IMR-90 (cell line): ENCODE measurements around the gene DYRK2. TPM values are rescaled to one million over a fixed set of nuclear protein-coding genes. Genes with fewer than 3 reads are reported as not detected.

Source experiments
- ATAC-seq: fragments of 200-7000 bp; cut with Tn5 transposase; 2 replicates; pipeline ENCODE4 v1.9.1; 2020; ENCODE audit warnings: low read depth, mild to moderate bottlenecking, moderate library complexity
- BruUV-seq: library from RNA; stranded (reverse); fragments of 400-500 nt; replicated peaks from 2 replicates; lab custom pipeline; 2021; lab: Mats Ljungman, UMichigan
- CTCF ChIA-PET: fragments of 300-600 bp; formaldehyde crosslinking; extraction: SDS; loops from one replicate; lab custom pipeline; 2021; ENCODE audit warnings: antibody characterized with exemption; lab: Yijun Ruan, JAX
- POLR2A ChIA-PET: fragments of 300-600 bp; sonication (Branson Sonifier 250); formaldehyde crosslinking; loops from one replicate; lab custom pipeline; 2022; ENCODE audit warnings: antibody characterized with exemption; ENCODE audit not compliant: unreplicated experiment; lab: Charles Lee
- DNase-seq: peaks from one replicate; pipeline ENCODE4 v3.0.0; 2013
- H2AFZ ChIP-seq: replicated peaks from 2 replicates; pipeline ENCODE3; 2013; ENCODE audit warnings: low read length, mild to moderate bottlenecking; ENCODE audit not compliant: poor library complexity
- H2AK5ac ChIP-seq: 2 replicates; pipeline ENCODE4 v1.6.1; 2013; ENCODE audit warnings: low read depth, low read length, inconsistent platforms
- H2AK9ac ChIP-seq: replicated peaks from 2 replicates; pipeline ENCODE3; 2013; ENCODE audit warnings: mild to moderate bottlenecking, low read depth, low read length, moderate library complexity; ENCODE audit not compliant: poor library complexity
- H2BK120ac ChIP-seq: 2 replicates; pipeline ENCODE4 v1.6.1; 2013; ENCODE audit warnings: low read depth, low read length, inconsistent platforms
- H2BK15ac ChIP-seq: 3 replicates; pipeline ENCODE4 v1.6.1; 2013; ENCODE audit warnings: low read depth, low read length, inconsistent platforms
- H2BK20ac ChIP-seq: 2 replicates; pipeline ENCODE4 v1.6.1; 2013; ENCODE audit warnings: low read depth, mild to moderate bottlenecking, inconsistent platforms, low read length, moderate library complexity
- H2BK5ac ChIP-seq: 2 replicates; pipeline ENCODE4 v1.6.1; 2013; ENCODE audit warnings: mild to moderate bottlenecking, low read depth, low read length, inconsistent platforms; ENCODE audit not compliant: poor library complexity, severe bottlenecking
- H3K14ac ChIP-seq: replicated peaks from 2 replicates; pipeline ENCODE4 v1.6.1; 2013; ENCODE audit warnings: low read depth, low read length, inconsistent platforms
- H3K18ac ChIP-seq: 2 replicates; pipeline ENCODE4 v1.6.1; 2013; ENCODE audit warnings: low read depth, low read length, control low read depth
- H3K23ac ChIP-seq: 2 replicates; pipeline ENCODE4 v1.6.1; 2013; ENCODE audit warnings: low read depth, low read length, inconsistent platforms
- H3K27ac ChIP-seq: 2 replicates; pipeline ENCODE4 v1.5.1; 2013; ENCODE audit warnings: mild to moderate bottlenecking, control low read depth, low read length; ENCODE audit not compliant: insufficient read depth
- H3K27me3 ChIP-seq: 2 replicates; pipeline ENCODE4 v1.6.1; 2013; ENCODE audit warnings: low read length; ENCODE audit not compliant: control insufficient read depth, insufficient read depth
- H3K36me3 ChIP-seq: 2 replicates; pipeline ENCODE4 v1.6.1; 2013; ENCODE audit warnings: low read length, mixed read lengths; ENCODE audit not compliant: control insufficient read depth, insufficient read depth
- H3K4ac ChIP-seq: 2 replicates; pipeline ENCODE4 v1.6.1; 2013; ENCODE audit warnings: low read depth, low read length, inconsistent platforms
- H3K4me1 ChIP-seq: 2 replicates; pipeline ENCODE4 v1.6.1; 2013; ENCODE audit warnings: low read length, mixed read lengths; ENCODE audit not compliant: control insufficient read depth, insufficient read depth
- H3K4me2 ChIP-seq: 2 replicates; pipeline ENCODE4 v1.6.1; 2013; ENCODE audit warnings: low read depth, mild to moderate bottlenecking, control low read depth, low read length, moderate library complexity
- H3K4me3 ChIP-seq: 2 replicates; pipeline ENCODE4 v1.5.1; 2013; ENCODE audit warnings: low read depth, mild to moderate bottlenecking, control low read depth, low read length, moderate library complexity; ENCODE audit not compliant: insufficient read depth
- H3K56ac ChIP-seq: 2 replicates; pipeline ENCODE4 v1.6.1; 2013; ENCODE audit warnings: low read length, inconsistent platforms; ENCODE audit not compliant: insufficient read depth; ENCODE audit errors: extremely low read depth
- H3K79me1 ChIP-seq, 2 experiments: 2 replicates each; pipeline ENCODE4 v1.6.1; 2013; ENCODE audit warnings: low read length in 2 of 2, inconsistent platforms in 1 of 2, low read depth in 1 of 2
- H3K9ac ChIP-seq: 2 replicates; pipeline ENCODE4 v1.6.1; 2013; ENCODE audit warnings: low read depth, low read length, control low read depth
- H3K9me1 ChIP-seq: 2 replicates; pipeline ENCODE4 v1.6.1; 2013; ENCODE audit warnings: low read length, inconsistent platforms; ENCODE audit not compliant: insufficient read depth
- H3K9me3 ChIP-seq: 2 replicates; pipeline ENCODE4 v1.6.1; 2013; ENCODE audit warnings: low read length; ENCODE audit not compliant: control insufficient read depth, insufficient read depth
- H4K20me1 ChIP-seq: 2 replicates; pipeline ENCODE4 v1.6.1; 2013; ENCODE audit warnings: low read length, inconsistent platforms; ENCODE audit not compliant: insufficient read depth
- H4K5ac ChIP-seq: 2 replicates; pipeline ENCODE4 v1.6.1; 2013; ENCODE audit warnings: mild to moderate bottlenecking, low read depth, low read length, control low read depth
- H4K8ac ChIP-seq, 2 experiments: 2 replicates each; pipeline ENCODE4 v1.6.1; 2013; ENCODE audit warnings: low read depth in 2 of 2, low read length in 2 of 2, control low read depth in 1 of 2, inconsistent platforms in 1 of 2
- H4K91ac ChIP-seq: 2 replicates; pipeline ENCODE4 v1.6.1; 2013; ENCODE audit warnings: low read depth, low read length, inconsistent platforms; ENCODE audit not compliant: insufficient read depth
- BHLHE40 ChIP-seq: fragments of 150-350 bp; IDR thresholded peaks from 2 replicates; pipeline ENCODE4 v1.6.1; 2016; ENCODE audit warnings: mild to moderate bottlenecking, low read depth, low read length
- CHD1 ChIP-seq: IDR thresholded peaks from 2 replicates; pipeline ENCODE4 v1.6.1; 2012; ENCODE audit warnings: low read depth, low read length, improper control_type of control experiment
- FOS ChIP-seq: fragments of 150-350 bp; IDR thresholded peaks from 2 replicates; pipeline ENCODE4 v1.6.1; 2016; ENCODE audit warnings: low read depth, low read length
- MAFK ChIP-seq: IDR thresholded peaks from 2 replicates; pipeline ENCODE4 v1.6.1; 2012; ENCODE audit warnings: low read depth, low read length, improper control_type of control experiment
- MAZ ChIP-seq: IDR thresholded peaks from 2 replicates; pipeline ENCODE4 v1.6.1; 2012; ENCODE audit warnings: low read depth, mild to moderate bottlenecking, low read length, improper control_type of control experiment, moderate library complexity, borderline replicate concordance
- MXI1 ChIP-seq: IDR thresholded peaks from 2 replicates; pipeline ENCODE4 v1.6.1; 2012; ENCODE audit warnings: low read depth, mild to moderate bottlenecking, low read length, moderate library complexity, borderline replicate concordance
- NFE2L2 ChIP-seq: fragments of 150-350 bp; IDR thresholded peaks from 2 replicates; pipeline ENCODE4 v1.6.1; 2016; ENCODE audit warnings: low read depth, mild to moderate bottlenecking, low read length
- POLR2A ChIP-seq: IDR thresholded peaks from 2 replicates; pipeline ENCODE4 v1.6.1; 2012; ENCODE audit warnings: mild to moderate bottlenecking, low read depth, low read length
- RAD21 ChIP-seq: IDR thresholded peaks from 2 replicates; pipeline ENCODE4 v1.6.1; 2012; ENCODE audit warnings: low read length, improper control_type of control experiment
- RCOR1 ChIP-seq: IDR thresholded peaks from 2 replicates; pipeline ENCODE4 v1.6.1; 2012; ENCODE audit warnings: mild to moderate bottlenecking, low read length, improper control_type of control experiment; ENCODE audit not compliant: insufficient replicate concordance
- RFX5 ChIP-seq: IDR thresholded peaks from 2 replicates; pipeline ENCODE4 v1.8.0; 2012; ENCODE audit warnings: low read depth, mild to moderate bottlenecking, low read length, moderate library complexity
- WGBS, 2 experiments: methylation state at CpG; one replicate each; pipeline versions ENCODE4 v1.1.5 to v1.1.7; 2013; ENCODE audit warnings: missing lambda C conversion rate in 2 of 2; ENCODE audit not compliant: insufficient read length in 1 of 2; ENCODE audit errors: extremely low coverage in 2 of 2; 5-methylcytosine and 5-hydroxymethylcytosine counted together
- dilution Hi-C: fragments of 300-500 bp; cut with HindIII; formaldehyde crosslinking; loops from one replicate; pipeline ENCODE4 v1.14.3; 2018; ENCODE audit warnings: low sequenced_read_pairs; ENCODE audit not compliant: unreplicated experiment
- in situ Hi-C: fragments of 300-500 bp; cut with MboI; formaldehyde crosslinking; loops from 3 replicates; pipeline ENCODE4 v1.14.3; 2019; ENCODE audit warnings: low sequenced_read_pairs, inconsistent platforms, mixed read lengths
- intact Hi-C: fragments of 100-400 bp; cut with micrococcal nuclease; formaldehyde crosslinking; loops from 2 replicates; pipeline ENCODE4 v1.10.0; 2022
- polyA plus RNA-seq, 3 experiments: library from polyadenylated mRNA; depleted of rRNA; stranded (reverse); fragments of >200 nt; gene quantifications; 2 replicates each; pipeline ENCODE4 v1.2.3, GENCODE V29; 2012; ENCODE audit warnings: low replicate concordance in 1 of 3
- total RNA-seq: library from RNA; depleted of rRNA; stranded (reverse); fragments of >200 nt; gene quantifications from 2 replicates; pipeline ENCODE4 v1.2.3, GENCODE V29; 2012
- TF ChIP-seq, protein P1 (sequence below): conservative IDR thresholded peaks from 2 replicates; pipeline ENCODE4 v1.5.1; 2012; ENCODE audit warnings: mild to moderate bottlenecking, low read depth, low read length, improper control_type of control experiment
- TF ChIP-seq, protein P2 (sequence below): fragments of 150-350 bp; IDR thresholded peaks from 2 replicates; pipeline ENCODE4 v1.6.1; 2017; ENCODE audit warnings: mild to moderate bottlenecking, antibody characterized with exemption, low read length, low read depth
- TF ChIP-seq, protein P3 (sequence below): fragments of 150-350 bp; IDR thresholded peaks from 2 replicates; pipeline ENCODE4 v1.6.1; 2016; ENCODE audit warnings: low read depth, mild to moderate bottlenecking, low read length, moderate library complexity, borderline replicate concordance

DYRK2 gene
- total and polyA plus RNA-seq, 2 of the 4 experiments (the other 2 are of a cell fraction) = 16.3 to 23.1 TPM

DNA sequence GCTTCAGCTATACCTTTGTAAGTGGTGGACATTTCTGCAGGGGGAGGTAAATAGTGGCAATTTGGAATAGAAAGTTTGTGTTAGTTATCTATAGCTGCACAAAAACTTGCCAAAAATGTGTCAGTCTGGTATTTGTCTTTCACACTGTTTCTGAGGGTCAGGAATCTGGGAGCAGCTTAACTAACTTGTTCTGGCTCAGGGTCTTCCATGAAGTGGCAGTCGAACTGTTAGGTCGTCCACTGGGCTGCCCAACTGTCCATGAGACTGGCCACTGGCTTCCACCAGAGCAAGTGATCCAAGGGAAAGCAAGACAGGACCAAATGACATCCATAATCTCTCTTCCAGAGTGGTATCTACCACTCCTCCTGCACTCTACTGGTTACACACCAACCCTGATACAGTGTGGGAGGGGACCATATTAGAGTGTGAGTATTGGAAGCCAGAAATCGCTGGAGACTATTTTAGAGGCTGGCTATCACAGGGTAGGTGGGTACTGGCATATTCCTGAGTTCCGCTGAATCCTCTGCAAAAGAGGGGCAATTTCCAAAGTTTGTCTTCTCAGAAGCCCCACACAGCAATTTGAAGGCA is 60.9 kb downstream of the DYRK2 start:
- Histone ChIP-seq H2AK5ac (no peak overlapping the region), H3K36me3 (no peaks in the 10 kb centered on the region), H4K5ac (no peak overlapping the region), H4K8ac (no peak overlapping the region), H3K14ac (no peak overlapping the region), H3K9ac (no peak overlapping the region), H3K4me1 (peaks cover 7% of the 10 kb centered on the region), H2BK120ac (no peak overlapping the region), H4K91ac (no peak overlapping the region), H3K4me3 (no peak overlapping the region), H3K56ac (no peak overlapping the region), H3K79me1 (no peaks in the 10 kb centered on the region), H3K9me1 (peaks cover 4% of the 10 kb centered on the region; the same call in 1 of the 2 replicates), H2BK20ac (no peak overlapping the region), H3K4me2 (no peak overlapping the region), H3K4ac (no peak overlapping the region), H3K9me3 (no peaks in the 10 kb centered on the region), H3K18ac (no peak overlapping the region), H2BK5ac (no peak overlapping the region), H2BK15ac (no peak overlapping the region), H3K27me3 (no peaks in the 10 kb centered on the region; the same call in 1 of the 2 replicates), H3K23ac (no peak overlapping the region), H3K27ac (no peak overlapping the region), H2AFZ (no peak overlapping the region), H4K20me1 (no peaks in the 10 kb centered on the region), H2AK9ac (no peak overlapping the region)
- in situ Hi-C loops = no loop called here
- intact Hi-C loops = no loop called here
- DNase-seq (no peak), ATAC-seq (no peak)
- TF ChIP-seq RAD21 = no peak
- no peak for TF ChIP-seq MXI1
- TF ChIP-seq, protein P1, sequence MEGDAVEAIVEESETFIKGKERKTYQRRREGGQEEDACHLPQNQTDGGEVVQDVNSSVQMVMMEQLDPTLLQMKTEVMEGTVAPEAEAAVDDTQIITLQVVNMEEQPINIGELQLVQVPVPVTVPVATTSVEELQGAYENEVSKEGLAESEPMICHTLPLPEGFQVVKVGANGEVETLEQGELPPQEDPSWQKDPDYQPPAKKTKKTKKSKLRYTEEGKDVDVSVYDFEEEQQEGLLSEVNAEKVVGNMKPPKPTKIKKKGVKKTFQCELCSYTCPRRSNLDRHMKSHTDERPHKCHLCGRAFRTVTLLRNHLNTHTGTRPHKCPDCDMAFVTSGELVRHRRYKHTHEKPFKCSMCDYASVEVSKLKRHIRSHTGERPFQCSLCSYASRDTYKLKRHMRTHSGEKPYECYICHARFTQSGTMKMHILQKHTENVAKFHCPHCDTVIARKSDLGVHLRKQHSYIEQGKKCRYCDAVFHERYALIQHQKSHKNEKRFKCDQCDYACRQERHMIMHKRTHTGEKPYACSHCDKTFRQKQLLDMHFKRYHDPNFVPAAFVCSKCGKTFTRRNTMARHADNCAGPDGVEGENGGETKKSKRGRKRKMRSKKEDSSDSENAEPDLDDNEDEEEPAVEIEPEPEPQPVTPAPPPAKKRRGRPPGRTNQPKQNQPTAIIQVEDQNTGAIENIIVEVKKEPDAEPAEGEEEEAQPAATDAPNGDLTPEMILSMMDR = no peak
- TF ChIP-seq, protein P2, sequence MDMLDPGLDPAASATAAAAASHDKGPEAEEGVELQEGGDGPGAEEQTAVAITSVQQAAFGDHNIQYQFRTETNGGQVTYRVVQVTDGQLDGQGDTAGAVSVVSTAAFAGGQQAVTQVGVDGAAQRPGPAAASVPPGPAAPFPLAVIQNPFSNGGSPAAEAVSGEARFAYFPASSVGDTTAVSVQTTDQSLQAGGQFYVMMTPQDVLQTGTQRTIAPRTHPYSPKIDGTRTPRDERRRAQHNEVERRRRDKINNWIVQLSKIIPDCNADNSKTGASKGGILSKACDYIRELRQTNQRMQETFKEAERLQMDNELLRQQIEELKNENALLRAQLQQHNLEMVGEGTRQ = no peak
- no peak for TF ChIP-seq CHD1
- no peak for TF ChIP-seq MAZ
- no peak for TF ChIP-seq NFE2L2
- TF ChIP-seq FOS = no peak
- TF ChIP-seq POLR2A = no peak
- TF ChIP-seq BHLHE40 = no peak
- TF ChIP-seq, protein P3, sequence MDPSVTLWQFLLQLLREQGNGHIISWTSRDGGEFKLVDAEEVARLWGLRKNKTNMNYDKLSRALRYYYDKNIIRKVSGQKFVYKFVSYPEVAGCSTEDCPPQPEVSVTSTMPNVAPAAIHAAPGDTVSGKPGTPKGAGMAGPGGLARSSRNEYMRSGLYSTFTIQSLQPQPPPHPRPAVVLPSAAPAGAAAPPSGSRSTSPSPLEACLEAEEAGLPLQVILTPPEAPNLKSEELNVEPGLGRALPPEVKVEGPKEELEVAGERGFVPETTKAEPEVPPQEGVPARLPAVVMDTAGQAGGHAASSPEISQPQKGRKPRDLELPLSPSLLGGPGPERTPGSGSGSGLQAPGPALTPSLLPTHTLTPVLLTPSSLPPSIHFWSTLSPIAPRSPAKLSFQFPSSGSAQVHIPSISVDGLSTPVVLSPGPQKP = no peak
- no peak for TF ChIP-seq RFX5
- no peak for TF ChIP-seq RCOR1
- no peak for TF ChIP-seq MAFK
- dilution Hi-C loops = no loop called here
- WGBS, 2 experiments = 90% methylated on average over 3 of the region's 4 CpGs; no CpG with 5 or more reads in 1 of the 2 experiments
- no TSS peak for BruUV-seq
- POLR2A ChIA-PET = no interaction called here
- CTCF ChIA-PET = no interaction called here
